HG03045 (cell line): Measurements from ENCODE around the gene ATP8B4.

Experiments used
- ATAC-seq: cut with Tn5 transposase; IDR thresholded peaks from one replicate; pipeline ENCODE4 v1.9.1; 2021; ENCODE audit warnings: mild to moderate bottlenecking, moderate library complexity; ENCODE audit not compliant: unreplicated experiment

The ATP8B4 gene

GRCh38 chr15:50067254-50067653 lies 51.8 kb downstream of the ATP8B4 start:
- ATAC-seq, result no peak

GRCh38 chr15:50066666-50067065 lies 52.4 kb downstream of the ATP8B4 start:
- no peak for ATAC-seq

- no peak for ATAC-seq
These were observed 52.8 kb downstream of the ATP8B4 start for GRCh38 chr15:50066202-50066601.

- no peak for ATAC-seq
These were observed 53.8 kb downstream of the ATP8B4 start for GRCh38 chr15:50065279-50065678.

- ATAC-seq, result no peak
These were observed 54.4 kb downstream of the ATP8B4 start for GRCh38 chr15:50064673-50065072.

GRCh38 chr15:50063226-50063625 lies 55.8 kb downstream of the ATP8B4 start:
- no peak for ATAC-seq

GRCh38 chr15:50061503-50061902 lies 57.5 kb downstream of the ATP8B4 start:
- ATAC-seq, result no peak

GRCh38 chr15:50059883-50060282 lies 59.1 kb downstream of the ATP8B4 start:
- ATAC-seq, result no peak

GRCh38 chr15:50059203-50059772 lies 59.7 kb downstream of the ATP8B4 start:
- ATAC-seq, result no peak

- no peak for ATAC-seq
These were observed 61.0 kb downstream of the ATP8B4 start for GRCh38 chr15:50057905-50058639.

GRCh38 chr15:50057196-50057595 lies 61.8 kb downstream of the ATP8B4 start:
- no peak for ATAC-seq

GRCh38 chr15:50055750-50056157 lies 63.3 kb downstream of the ATP8B4 start:
- no peak for ATAC-seq

GRCh38 chr15:50055332-50055731 lies 63.7 kb downstream of the ATP8B4 start:
- ATAC-seq, result no peak

- ATAC-seq, result no peak
These were observed 65.8 kb downstream of the ATP8B4 start for GRCh38 chr15:50053055-50053856.

- no peak for ATAC-seq
These were observed 67.1 kb downstream of the ATP8B4 start for GRCh38 chr15:50051811-50052419.

GRCh38 chr15:50050986-50051743 lies 67.9 kb downstream of the ATP8B4 start:
- ATAC-seq, result no peak

- ATAC-seq, result no peak
These were observed 69.2 kb downstream of the ATP8B4 start for GRCh38 chr15:50049871-50050270.

GRCh38 chr15:50046867-50047266 lies 72.2 kb downstream of the ATP8B4 start:
- no peak for ATAC-seq

GRCh38 chr15:50046159-50046558 lies 72.9 kb downstream of the ATP8B4 start:
- no peak for ATAC-seq

GRCh38 chr15:50044904-50045303 lies 74.1 kb downstream of the ATP8B4 start:
- no peak for ATAC-seq

GRCh38 chr15:50044406-50044805 lies 74.6 kb downstream of the ATP8B4 start:
- no peak for ATAC-seq
